ENCODE results near the gene BCL2L1. TPM values are rescaled to one million over a fixed set of nuclear protein-coding genes. Genes with fewer than 3 reads are reported as not detected.
"Not testable (repeated sequence)": the region's sequence is repeated elsewhere in the genome, so short reads cannot be mapped to it uniquely, and the experiment has no call there.

The BCL2L1 gene
- total RNA-seq, 1 donor from 2014 or later, result 32.6 TPM

DNA sequence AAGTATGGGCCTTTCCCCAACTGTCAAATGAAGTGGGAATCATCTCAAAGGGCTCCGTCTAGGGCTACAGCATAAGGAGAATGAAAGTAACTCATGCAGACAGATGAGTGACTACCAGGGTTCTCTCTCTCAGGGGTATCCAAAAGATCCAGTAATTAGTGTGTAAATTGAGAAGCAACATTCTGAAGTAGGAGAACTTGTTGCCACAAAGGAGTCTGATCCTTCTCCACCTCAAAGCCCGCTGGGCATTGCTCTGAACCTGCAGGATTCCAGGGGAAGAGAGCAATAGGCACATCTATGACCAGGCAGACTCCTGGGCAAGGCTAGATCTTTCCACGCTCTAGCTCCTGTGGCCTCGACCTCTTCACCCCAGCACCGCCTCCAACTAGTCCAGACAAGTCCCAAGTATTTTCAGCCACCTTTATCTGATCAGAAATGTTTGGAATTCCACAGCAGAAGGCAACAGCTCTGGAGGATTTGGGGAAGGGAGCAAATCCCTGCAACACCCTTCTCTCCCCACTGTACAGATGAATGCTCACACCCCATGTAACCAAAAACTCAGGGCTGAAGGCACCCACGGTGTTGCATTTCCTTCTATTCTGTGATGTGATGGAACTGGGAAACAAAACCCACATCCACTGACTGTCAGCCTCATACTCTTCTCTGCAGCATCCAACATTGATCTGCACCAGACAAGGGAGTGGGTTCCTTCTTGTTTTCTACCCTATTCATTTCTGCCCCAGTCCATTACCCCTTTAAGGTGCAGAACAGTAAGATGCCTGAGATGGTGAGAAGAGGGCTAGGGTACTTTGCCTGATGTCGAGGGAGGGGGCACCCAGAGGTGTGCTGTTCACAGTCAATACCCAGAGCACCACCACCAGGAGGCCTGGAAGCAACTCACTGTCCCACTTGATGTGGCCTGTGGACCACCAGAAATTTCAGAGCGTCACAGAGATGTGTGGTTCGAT, 44.0 kb downstream of the BCL2L1 start:
- FAIRE-seq (no peak), DNase-seq (ENCODE audit: low spot score in 2 of 2) (no peak)

DNA sequence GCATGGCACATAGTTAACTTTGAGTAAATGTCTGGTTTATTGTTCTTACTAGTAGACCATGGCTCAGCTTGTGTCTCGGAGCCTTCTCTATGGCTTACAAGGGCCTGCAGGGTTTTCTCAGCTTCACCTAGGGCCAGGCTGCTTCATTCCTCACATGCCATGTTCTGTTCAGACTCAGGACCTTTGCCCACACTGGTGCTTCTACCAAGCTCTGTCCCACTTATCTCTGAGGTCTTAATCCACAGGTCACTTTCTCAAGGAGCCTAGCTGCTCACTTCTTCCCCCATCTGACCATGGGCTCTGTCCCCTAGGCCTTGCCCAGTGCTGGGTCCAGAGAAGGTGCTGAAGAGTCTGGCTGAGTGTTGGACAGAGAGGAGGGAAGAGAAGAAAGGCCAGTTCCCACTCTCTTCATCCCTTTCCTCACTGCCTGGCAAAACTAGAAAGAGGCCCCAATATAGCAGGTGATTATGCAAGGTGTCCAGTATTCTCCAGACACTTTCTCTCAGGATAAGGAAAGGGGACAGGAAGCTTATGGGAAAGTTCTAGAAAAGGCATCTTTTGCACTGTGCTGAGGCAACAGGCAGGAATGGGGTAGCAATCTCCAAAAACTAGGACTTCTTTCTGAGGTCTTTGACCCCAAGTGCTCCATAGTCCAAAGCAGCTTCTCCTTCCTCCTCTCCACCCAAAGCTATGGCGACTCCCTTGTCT, 45.0 kb downstream of the BCL2L1 start:
- FAIRE-seq (no peak), DNase-seq (ENCODE audit: low spot score in 2 of 2) (no peak)

DNA sequence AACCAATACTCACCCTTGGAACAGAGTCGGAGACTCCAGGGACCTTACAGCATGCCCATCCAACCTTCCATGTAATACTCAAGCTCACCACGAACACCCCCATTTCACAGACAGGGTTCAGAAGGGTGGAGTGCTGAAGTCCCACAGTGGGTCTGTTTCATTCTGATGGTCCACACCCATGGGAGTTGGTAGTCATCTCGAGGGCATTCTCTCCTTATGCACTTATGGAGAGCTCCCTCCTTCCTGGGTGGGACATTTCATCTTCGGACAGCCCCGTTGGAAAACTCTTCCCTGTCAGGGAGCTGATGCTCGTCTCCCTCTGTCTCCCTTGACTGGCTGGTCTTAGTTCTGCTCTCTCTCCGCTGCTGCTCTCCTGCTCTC, 46.1 kb downstream of the BCL2L1 start:
- DNase-seq (ENCODE audit: low spot score in 2 of 2), result no peak

DNA sequence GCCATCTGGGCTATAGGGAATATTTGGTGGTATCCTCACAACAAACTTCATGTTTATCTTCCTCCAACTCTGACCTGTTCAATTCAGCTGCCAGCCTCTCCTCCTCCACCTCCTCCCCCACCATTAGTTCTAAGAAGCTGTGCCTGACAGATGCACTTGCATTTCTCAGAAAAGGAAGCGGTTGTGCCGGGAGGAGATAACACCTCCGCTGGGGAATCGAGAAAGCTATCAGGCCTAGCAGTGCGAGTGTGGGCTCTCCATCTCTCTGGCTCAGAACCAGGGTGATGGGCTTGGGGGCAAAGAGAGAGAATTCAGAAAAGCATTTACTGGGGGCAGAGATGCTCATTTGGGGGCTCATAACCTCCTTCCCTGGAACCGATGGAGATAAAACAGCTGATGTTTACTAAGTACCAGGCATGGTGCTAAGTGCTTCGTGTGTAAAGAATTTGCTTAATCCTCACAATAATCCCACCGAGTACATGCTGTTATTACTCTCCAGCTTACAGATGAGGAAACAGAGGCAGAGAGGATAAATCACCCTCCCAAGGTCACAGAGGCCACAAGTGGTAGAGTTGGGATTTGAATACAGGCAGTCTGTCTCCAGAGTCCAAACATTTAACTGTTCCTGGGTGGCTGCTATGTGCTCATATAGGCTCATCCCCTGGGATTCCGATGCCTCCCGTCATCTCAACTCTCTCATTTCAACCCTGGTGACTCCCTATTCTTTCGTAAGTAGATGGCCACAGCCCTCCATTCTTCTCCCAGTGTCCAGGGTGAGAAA, 46.6 kb downstream of the BCL2L1 start:
- DNase-seq (ENCODE audit: low spot score in 2 of 2) (no peak), FAIRE-seq (no peak)

More for the DNA sequence above, 46.1 kb downstream of the BCL2L1 start:
- FAIRE-seq, result no peak

DNA sequence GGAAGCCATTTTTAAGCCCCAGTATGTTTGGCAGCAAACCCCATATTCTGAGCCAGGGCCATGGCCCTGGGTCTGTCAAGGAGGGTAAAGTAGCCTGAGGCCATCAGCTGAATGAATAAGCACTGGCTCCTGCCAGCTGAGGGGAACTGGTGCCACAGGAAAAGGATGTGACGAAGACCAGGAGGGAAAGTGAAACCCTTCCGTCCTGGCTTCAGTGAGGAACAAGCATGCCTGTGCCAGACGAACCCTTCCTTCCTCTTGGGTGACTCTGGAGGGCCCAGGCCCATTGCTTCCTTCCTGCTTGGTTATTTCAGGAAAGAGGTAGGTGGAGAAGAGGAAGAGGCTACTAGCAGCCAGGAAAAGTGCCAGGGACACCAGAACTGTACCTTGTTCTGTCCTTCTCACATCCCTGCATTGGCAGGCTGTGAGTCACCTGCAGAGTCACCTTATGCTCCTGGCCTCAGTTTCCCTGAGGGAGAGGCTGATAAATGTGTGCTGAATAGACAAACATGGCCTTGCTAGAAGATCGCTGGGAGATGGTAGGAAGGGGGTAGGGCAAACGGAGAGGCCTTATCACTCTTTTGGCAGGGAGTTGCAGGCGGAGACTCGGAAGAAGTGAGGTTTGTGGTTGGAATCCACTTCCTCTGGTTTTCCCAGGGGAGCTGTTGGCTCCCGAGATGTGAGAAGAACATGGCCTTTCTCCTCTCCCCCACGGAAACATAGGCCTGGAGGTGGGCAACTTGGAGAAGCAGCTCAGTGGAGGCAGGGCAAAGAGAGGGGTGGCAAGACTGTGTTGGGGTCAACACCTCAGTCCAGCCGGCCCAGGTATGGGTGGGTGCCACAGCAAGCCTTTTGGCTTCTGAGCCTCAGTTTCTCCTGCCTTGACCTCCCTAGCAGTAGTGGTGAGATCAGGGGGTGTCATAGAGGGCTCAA, 47.5 kb downstream of the BCL2L1 start:
- FAIRE-seq (no peak), DNase-seq (ENCODE audit: low spot score in 2 of 2) (peak in 1 of 2 donors; percentile 52)

DNA sequence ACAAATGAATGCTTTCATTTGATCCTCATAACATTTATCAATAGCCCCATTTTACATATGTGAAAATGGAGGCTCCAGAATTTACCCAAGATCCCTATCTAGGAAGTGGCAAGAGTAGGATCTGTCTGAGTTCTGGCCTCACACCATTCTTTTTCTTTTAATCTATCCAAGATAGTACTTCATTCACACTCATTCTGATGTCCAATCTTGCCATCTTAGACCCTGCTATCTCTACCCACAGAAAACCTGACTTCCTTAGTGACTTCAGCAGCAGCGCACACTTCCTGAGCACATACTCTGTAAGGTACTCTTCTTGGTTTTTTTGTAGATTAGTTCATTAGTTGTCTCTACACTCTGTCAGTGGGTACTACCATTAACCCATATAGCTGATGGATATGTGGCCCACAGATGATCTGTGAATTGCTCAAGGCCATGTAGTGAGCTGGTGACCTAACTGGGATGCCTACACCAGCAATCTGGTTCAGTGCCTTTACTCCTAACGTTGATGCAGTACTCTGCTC, 48.7 kb downstream of the BCL2L1 start:
- DNase-seq (ENCODE audit: low spot score in 2 of 2) (no peak), FAIRE-seq (no peak)

DNA sequence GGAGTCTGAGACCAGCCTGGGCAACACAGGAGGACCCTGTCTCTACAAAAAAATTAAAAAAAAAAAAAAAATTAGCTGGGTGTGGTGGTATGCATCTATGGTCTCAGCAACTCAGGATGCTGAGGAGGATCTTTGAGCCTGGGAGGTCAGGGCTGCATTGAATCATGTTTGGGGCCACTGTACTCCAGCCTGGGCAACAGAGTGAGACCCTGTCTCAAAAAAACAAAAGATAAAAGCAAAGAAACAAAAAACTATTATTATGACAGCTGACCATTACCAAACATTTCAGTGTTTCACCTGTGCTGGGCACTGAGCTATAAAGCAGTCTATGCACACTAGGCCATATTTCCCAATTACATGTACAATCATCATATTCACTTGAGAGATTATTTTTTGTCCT, 49.2 kb downstream of the BCL2L1 start:
- no peak for FAIRE-seq
- no peak for DNase-seq (ENCODE audit: low spot score in 2 of 2)

DNA sequence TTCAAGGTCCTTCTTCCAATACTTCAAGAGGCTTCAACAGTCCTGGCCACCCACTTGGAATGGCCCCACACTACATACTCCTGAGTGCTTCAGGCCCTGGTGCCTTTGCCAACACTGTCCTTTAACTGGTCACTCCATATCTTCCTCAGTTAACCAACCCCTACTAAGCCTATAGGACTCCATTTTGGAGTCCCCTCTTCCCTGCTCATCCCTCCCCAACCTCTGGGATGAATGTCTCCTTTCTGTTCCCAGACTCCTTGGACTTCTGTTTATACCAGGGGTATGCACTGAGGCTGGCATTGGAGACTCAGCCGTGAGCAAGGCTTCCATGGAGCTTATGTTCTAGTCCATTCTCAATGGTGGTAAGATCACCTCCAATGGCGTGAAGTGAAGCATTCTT, 51.3 kb downstream of the BCL2L1 start:
- DNase-seq (ENCODE audit: low spot score in 2 of 2), result no peak
- FAIRE-seq, result no peak

DNA sequence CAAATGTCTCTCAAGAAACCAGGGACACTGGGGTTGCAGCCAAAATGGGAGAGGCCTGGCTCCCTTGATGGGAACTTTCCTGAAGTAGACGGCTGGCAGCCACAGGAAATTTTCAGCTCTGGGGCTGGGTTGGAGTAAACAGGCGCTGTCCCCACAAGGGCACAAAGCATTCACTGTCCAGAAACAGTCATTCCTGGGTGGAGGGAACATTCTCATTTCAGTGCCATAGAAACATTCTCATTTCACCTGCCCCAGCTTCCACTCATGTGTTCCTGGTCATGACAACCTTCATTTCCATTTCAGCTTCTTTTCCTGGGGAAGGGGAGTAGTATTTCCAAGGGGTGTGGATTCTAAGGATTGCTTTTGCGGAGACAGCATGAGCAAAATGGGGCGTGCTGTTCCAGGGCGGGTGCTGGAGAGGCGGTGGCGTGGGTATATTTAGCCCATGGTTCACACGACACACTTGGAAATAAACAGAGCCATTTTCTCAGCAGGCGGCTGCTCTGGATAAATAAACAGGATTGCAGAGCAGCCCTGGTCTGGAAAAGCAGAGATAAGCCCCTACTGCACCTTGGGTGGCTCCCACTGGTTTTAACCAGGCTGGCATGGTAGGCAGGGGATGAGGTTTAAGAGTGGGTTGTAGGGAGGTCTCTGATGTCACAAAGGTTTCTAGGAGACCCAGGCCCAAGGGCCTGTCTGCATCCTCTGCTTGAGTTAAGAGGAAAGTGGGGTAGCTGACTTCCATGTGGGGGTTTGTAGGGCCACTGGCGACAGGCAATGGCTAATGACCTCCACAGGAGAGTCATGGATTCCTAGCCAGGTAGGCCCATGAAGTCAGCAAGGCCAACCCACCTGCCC, 52.1 kb downstream of the BCL2L1 start:
- FAIRE-seq (no peak), DNase-seq (ENCODE audit: low spot score in 2 of 2) (peak; percentile 55 to 61)

DNA sequence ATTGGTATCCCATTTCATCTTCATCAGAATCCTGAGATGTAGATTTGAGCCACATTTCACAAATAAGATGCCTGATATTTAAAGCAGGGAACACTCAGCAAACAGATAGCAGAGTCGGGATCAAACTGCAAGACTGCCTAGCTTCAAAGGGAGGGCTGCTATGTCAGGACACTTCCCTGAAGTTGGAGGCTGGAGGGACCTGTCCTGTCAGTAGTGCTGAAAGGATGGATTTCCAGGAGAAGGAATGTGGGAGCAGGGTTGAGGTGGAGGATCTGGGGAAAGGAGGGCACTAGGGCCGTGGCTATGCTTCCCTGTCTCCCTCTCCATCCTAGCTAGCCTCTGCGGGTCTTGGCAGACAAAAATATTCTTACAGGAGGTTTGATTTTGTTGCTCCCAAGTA, 52.8 kb downstream of the BCL2L1 start:
- no peak for DNase-seq (ENCODE audit: low spot score in 2 of 2)
- no peak for FAIRE-seq

DNA sequence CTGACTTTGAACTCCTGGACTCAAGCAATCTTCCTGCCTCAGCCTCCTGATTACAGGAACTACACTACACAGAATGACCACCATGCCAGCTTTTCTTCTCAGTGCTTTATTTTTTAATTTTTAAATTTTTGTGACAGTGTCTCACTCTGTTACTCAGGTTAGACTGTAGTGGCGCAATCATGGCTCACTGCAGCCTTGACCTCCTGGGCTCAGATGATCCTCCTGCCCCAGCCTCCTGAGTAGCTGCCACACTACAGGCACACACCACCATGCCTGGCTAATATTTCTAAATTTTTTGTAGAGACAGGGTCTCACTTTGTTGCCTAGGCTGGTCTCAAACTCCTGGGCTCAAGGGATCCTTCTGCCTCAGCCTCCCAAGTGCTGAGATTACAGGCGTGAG, 53.7 kb downstream of the BCL2L1 start:
- not testable (repeated sequence) for FAIRE-seq; DNase-seq (ENCODE audit: low spot score in 2 of 2)

DNA sequence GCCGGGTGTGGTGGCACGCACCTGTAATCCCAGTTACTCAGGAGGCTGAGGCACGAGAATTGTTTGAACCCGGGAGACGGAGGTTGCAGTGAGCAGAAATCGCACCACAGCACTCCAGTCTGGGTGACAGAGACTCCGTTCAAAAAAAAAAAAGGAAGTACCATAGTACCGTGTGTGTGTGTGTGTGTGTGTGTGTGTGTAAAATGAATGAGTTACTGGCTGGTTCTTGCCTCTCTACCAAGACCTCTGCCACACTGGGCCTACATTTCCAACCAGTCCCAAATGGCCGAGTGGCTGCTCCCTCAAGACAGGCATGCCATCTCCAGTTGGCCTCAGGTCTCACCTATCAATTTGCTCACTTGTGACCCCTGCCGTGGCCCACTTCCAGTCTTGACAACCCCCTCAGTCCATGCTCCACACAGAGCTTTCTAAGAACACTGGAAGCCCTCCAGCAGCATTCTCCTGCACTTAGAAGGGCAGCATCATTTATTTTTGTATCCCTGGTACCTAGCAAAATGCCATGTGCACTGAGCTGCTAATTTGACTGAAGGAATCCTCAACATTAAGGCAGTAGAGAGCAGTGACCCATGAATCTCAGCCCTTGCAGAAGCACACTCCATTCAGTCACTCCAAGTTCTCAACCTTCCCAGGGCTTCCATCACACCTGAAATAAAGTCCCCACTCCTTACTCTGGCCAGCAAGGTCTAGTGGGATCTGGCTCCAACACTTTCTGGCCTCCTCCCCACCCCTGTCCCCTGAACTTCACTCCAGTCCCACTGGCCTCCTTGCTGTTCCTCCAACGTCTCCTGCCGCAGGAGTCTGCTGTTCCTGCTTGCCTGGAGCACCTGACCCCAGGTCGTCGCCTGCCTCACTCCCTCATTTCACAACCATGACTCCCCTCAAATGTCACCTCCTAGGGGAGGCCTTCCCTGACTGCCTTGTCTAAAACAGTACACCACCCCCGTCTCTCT, 55.1 kb downstream of the BCL2L1 start:
- DNase-seq (ENCODE audit: low spot score in 2 of 2) (no peak), FAIRE-seq (no peak)

DNA sequence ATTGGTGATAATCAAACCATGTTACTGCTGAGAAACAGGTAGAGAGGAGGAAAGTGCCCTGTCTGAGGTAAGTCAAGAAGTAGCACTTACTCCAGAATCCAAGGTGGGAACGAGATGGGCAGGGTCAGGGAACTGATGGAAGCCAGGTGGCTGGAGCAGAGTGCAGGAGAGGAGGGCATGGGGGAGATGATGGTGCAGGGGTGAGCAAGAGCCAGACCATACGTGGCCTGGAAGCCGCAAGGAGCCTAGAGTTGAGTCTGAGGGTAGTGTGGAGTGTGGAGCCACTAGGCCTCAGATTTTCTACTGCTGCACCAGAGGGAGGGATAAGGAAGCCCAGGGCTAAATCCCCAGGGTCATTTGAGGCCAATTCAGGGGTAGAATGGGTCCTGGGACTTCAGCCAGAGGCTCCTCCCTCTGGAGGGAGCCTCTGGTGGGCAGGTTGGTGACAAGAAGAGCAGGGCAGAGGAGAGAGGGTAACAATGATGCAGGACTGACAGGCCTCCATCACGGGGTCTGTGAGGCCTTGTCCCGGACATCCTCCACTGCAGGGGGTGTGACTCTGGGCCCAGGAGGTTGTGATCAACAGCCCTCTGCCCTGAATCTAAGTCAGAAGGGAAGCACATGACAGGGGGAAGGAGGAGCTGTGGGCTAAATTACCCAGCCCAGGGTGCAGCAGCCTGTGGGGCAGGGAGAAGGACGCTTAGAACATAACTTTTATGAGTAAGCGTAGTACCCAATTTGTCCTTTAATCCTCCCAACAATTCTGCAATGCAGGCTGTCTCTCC, 56.2 kb downstream of the BCL2L1 start:
- DNase-seq (ENCODE audit: low spot score in 2 of 2) (no peak), FAIRE-seq (no peak)

DNA sequence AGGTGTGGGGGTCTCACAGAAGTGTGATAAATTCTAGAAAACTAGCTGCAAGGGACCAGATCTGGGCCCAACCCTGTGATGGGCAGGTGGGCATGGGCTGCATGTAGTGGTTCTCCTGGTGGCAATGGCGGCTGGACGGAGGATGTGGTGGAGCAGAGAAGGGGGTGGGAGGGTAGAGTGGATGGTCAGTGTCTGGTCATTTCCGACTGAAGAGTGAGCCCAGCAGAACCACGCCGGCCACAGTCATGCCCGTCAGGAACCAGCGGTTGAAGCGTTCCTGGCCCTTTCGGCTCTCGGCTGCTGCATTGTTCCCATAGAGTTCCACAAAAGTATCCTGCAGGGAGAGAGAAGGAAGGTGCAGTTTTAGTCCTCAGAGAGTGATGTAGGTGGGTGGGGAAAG, 56.9 kb downstream of the BCL2L1 start:
- FAIRE-seq (no peak), DNase-seq (ENCODE audit: low spot score in 2 of 2) (no peak)

DNA sequence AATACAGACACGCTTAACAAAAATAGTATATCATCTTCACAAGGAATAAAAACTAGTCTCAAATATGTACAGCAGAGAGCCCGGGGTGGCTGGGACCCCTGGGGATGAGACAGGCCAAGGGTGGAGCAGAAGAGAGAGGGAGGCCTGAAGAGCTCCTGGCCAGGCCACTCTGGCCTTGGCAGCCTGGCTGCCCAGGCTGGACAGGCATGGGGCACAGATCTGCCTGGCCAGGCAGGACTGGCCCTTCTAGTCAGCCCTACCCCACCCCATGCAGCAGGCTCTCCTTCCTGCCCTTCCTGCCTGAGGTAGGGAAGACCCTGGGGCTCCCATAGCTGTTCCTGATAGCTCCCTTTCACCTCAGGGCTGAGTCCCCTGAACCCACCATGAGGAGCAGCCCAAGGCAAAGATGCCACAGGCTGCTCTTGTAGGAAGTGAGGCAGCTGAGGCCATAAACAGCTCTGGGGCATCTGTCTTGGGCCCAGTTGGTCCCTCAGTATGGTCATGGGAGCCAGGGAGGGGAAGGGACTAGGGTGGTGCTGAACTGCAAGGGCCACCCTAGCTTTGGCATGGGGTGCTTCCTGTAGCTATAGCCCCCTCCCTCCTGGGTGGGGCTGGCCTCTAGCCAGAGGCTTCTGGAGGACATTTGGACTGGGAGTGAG, 57.8 kb downstream of the BCL2L1 start:
- DNase-seq (ENCODE audit: low spot score in 2 of 2), result no peak
- no peak for FAIRE-seq

Data from frontal cortex (tissue), 4 donors.